Neural progenitor cell (in vitro differentiated cells): ENCODE measurements around the gene TMEM119.

Source experiments
- EZH2 ChIP-seq: fragments of 200-600 bp; sonication (generic); IDR thresholded peaks from 2 replicates; pipeline ENCODE4 v1.6.1; 2017; ENCODE audit warnings: antibody characterized with exemption, mild to moderate bottlenecking, moderate library complexity
- EZH2phosphoT487 ChIP-seq: fragments of 200-600 bp; sonication (generic); IDR thresholded peaks from 2 replicates; pipeline ENCODE4 v1.6.1; 2017; ENCODE audit warnings: antibody characterized with exemption
- TF ChIP-seq, protein P1 (sequence below): fragments of 200-600 bp; sonication (generic); IDR thresholded peaks from 2 replicates; pipeline ENCODE4 v1.5.1; 2017; ENCODE audit warnings: antibody characterized with exemption, mild to moderate bottlenecking

- TF ChIP-seq EZH2 (no peak), EZH2phosphoT487 (no peak)
- TF ChIP-seq, protein P1, sequence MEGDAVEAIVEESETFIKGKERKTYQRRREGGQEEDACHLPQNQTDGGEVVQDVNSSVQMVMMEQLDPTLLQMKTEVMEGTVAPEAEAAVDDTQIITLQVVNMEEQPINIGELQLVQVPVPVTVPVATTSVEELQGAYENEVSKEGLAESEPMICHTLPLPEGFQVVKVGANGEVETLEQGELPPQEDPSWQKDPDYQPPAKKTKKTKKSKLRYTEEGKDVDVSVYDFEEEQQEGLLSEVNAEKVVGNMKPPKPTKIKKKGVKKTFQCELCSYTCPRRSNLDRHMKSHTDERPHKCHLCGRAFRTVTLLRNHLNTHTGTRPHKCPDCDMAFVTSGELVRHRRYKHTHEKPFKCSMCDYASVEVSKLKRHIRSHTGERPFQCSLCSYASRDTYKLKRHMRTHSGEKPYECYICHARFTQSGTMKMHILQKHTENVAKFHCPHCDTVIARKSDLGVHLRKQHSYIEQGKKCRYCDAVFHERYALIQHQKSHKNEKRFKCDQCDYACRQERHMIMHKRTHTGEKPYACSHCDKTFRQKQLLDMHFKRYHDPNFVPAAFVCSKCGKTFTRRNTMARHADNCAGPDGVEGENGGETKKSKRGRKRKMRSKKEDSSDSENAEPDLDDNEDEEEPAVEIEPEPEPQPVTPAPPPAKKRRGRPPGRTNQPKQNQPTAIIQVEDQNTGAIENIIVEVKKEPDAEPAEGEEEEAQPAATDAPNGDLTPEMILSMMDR, result no peak
Measured at GRCh38 chr12:108597559-108598471, at the start of gene TMEM119.
